GM06990 (cell line): ENCODE measurements around the gene HSP90AA1.
"Not testable (repeated sequence)": the region's sequence is repeated elsewhere in the genome, so short reads cannot be mapped to it uniquely, and the experiment has no call there.

Source experiments
- DNase-seq: peaks from one replicate; pipeline ENCODE4 v3.0.0-alpha.2; 2011; ENCODE audit not compliant: insufficient read length; ENCODE audit errors: extremely low read depth
- H3K27me3 ChIP-seq: replicated peaks from 2 replicates; pipeline ENCODE4 v1.6.0; 2011; ENCODE audit warnings: low read length; ENCODE audit not compliant: control insufficient read depth, insufficient read depth
- H3K36me3 ChIP-seq: 2 replicates; pipeline ENCODE4 v1.5.1; 2011; ENCODE audit warnings: low read length; ENCODE audit not compliant: control insufficient read depth, insufficient read depth
- H3K4me3 ChIP-seq: replicated peaks from 2 replicates; pipeline ENCODE4 v1.5.1; 2011; ENCODE audit warnings: low read depth, mild to moderate bottlenecking, control low read depth, low read length
- CTCF ChIP-seq: IDR thresholded peaks from 2 replicates; pipeline ENCODE4 v1.5.1; 2011; ENCODE audit warnings: low read length, control low read depth, mild to moderate bottlenecking, inconsistent platforms; ENCODE audit not compliant: insufficient read depth, poor library complexity, severe bottlenecking

Gene HSP90AA1

GRCh38 chr14:102079700-102079979 is 7.2 kb downstream of the HSP90AA1 start:
- Histone ChIP-seq H3K36me3 (peaks cover 25% of the 10 kb centered on the region), H3K27me3 (no peaks in the 10 kb centered on the region), H3K4me3 (no peak overlapping the region)
- TF ChIP-seq CTCF, result no peak
- no peak for DNase-seq

DNA sequence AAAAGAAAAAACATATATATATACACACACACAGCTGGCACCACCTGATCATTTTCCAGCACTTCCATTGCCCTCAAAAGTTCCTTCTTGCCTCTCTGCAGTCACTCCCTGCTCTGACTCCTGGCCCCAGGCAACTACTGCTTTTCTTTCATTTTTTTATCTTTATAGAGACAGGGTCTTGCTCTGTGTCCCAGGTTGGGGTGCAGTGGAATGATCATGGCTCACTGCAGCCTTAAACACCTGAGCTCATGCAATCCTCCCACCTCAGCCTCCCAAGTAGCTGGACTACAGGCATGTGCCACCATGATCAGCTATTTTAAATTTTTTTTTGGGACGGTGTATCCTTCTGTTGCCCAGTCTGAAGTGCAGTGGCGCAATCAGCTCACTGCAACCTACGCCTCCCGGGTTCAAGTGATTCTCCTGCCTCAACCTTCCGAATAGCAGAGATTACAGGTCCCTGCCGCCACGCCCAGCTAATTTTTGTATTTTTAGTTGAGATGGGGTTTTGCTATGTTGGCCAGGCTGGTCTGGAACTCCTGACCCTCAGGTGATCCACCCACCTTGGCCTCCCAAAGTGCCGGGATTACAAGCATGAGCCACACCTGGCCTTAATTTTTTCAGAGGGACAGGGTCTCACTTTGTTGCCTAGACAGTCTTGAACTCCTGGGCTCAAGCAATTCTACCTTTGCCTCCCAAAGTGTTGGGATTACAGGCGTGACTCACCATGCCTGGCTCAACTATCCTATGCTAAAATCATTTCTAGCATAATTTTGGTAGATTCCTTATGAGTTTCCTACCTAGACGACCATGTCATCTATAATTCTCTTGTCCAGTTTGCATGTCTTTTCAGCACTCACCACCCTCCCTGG is 7.8 kb downstream of the HSP90AA1 start:
- Histone ChIP-seq H3K4me3 (no peak overlapping the region), H3K27me3 (no peaks in the 10 kb centered on the region), H3K36me3 (peaks cover 25% of the 10 kb centered on the region)
- no peak for TF ChIP-seq CTCF
- no peak for DNase-seq

DNA sequence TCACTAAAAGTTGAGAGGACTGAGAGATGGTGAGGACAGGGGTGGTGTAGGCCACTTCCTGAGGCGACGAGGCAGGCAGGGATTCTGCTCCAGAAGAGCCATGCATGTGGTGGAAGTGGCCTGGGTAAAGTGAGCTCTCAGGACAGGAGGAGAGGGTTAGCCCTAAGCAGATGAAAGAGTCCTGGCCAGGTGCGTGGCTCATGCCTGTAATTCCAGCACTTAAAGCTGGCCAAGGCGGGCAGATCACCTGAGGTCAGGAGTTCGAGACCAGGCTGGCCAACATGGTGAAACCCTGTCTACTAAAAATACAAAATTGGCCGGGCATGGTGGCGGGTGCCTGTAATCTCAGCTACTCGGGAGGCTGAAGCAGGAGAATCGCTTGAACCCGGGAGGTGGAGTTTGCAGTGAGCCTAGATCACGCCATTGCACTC is 8.5 kb downstream of the HSP90AA1 start:
- not testable (repeated sequence) for H3K27me3 ChIP-seq, H3K4me3 ChIP-seq, DNase-seq
- H3K36me3 ChIP-seq, result peaks cover 22% of the 10 kb centered on the region

- Histone ChIP-seq H3K4me3 (no peak overlapping the region), H3K36me3 (peaks cover 21% of the 10 kb centered on the region), H3K27me3 (no peaks in the 10 kb centered on the region)
- no peak for DNase-seq
- no peak for TF ChIP-seq CTCF
Measured at GRCh38 chr14:102077382-102077709, 9.5 kb downstream of the HSP90AA1 start.

DNA sequence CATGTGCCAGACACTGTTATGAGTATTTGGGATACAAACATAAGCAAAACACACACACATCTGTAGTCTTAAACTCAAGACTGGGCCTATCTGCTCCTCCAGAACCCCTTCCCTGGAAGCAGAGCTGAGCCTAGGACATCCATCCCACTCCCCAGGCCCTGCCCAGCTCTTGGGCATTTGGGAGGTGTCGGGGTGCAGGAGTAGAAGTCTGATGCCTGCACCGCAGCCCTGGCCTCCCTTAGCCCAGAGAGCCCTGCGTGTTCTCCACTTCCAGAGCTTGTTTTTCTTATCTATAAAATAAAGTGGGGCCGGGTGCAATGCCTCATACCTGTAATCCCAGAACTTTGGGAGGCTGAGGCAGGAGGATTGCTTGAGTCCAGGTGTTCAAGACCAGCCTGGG is 11.7 kb downstream of the HSP90AA1 start:
- no peak for TF ChIP-seq CTCF
- no peak for DNase-seq

GRCh38 chr14:102074415-102074964 is 12.4 kb downstream of the HSP90AA1 start:
- peaks cover 10% of the 10 kb centered on the region for H3K36me3 ChIP-seq
- no peak for TF ChIP-seq CTCF
- no peak for DNase-seq
- H3K4me3 ChIP-seq, result no peak overlapping the region
- no peaks in the 10 kb centered on the region for H3K27me3 ChIP-seq

More for the DNA sequence above, 11.7 kb downstream of the HSP90AA1 start:
- Histone ChIP-seq H3K27me3 (no peaks in the 10 kb centered on the region), H3K36me3 (peaks cover 11% of the 10 kb centered on the region), H3K4me3 (no peak overlapping the region)
